ENCODE results near the gene COL27A1.

GRCh38 chr9:114151426-114151956, 3.8 kb upstream of the COL27A1 start:
- TF ChIP-seq POLR2AphosphoS5 (IDR thresholded peaks at IDR 0.05; ENCODE audit: low read depth, low read length) (no peak), TAF1 (IDR thresholded peaks at IDR 0.05; ENCODE audit: borderline replicate concordance, insufficient read depth, low read length) (no peak), SIN3A (IDR thresholded peaks at IDR 0.05; ENCODE audit: borderline replicate concordance, insufficient read depth, low read length) (no peak), FOXP2 (optimal IDR thresholded peaks at IDR 0.05; ENCODE audit: borderline replicate concordance, extremely low read depth, extremely low read length, insufficient read depth) (no peak)
- TF ChIP-seq, protein P1, sequence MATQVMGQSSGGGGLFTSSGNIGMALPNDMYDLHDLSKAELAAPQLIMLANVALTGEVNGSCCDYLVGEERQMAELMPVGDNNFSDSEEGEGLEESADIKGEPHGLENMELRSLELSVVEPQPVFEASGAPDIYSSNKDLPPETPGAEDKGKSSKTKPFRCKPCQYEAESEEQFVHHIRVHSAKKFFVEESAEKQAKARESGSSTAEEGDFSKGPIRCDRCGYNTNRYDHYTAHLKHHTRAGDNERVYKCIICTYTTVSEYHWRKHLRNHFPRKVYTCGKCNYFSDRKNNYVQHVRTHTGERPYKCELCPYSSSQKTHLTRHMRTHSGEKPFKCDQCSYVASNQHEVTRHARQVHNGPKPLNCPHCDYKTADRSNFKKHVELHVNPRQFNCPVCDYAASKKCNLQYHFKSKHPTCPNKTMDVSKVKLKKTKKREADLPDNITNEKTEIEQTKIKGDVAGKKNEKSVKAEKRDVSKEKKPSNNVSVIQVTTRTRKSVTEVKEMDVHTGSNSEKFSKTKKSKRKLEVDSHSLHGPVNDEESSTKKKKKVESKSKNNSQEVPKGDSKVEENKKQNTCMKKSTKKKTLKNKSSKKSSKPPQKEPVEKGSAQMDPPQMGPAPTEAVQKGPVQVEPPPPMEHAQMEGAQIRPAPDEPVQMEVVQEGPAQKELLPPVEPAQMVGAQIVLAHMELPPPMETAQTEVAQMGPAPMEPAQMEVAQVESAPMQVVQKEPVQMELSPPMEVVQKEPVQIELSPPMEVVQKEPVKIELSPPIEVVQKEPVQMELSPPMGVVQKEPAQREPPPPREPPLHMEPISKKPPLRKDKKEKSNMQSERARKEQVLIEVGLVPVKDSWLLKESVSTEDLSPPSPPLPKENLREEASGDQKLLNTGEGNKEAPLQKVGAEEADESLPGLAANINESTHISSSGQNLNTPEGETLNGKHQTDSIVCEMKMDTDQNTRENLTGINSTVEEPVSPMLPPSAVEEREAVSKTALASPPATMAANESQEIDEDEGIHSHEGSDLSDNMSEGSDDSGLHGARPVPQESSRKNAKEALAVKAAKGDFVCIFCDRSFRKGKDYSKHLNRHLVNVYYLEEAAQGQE (IDR thresholded peaks at IDR 0.05; ENCODE audit: insufficient read depth in 1 of 2, low read depth in 2 of 2, low read length in 2 of 2) = no peak
